ENCODE measurements around the gene MYF5.

The MYF5 gene

GRCh38 chr12:80677994-80678393 lies 38.7 kb upstream of the MYF5 start:
- TF ChIP-seq ZNF16 (tag by site-specific recombination; IDR thresholded peaks at IDR 0.05; ENCODE audit: low read depth), result no peak
- H3K4me3 ChIP-seq (ENCODE audit: low read depth, low read length), result no peak overlapping the region
- H3K4me1 ChIP-seq (ENCODE audit: control insufficient read depth, insufficient read depth, low read length), result no peaks in the 10 kb centered on the region
- no peak overlapping the region for H3K27ac ChIP-seq (ENCODE audit: extremely low read depth, low read depth, low read length)
- CTCF ChIA-PET, result interaction anchor here (0.9 kb wide), 2 partner anchors 32 to 205 kb away, joined by 3 read pairs; no protein-coding TSS in a partner anchor
- no peaks in the 10 kb centered on the region for H3K36me3 ChIP-seq (ENCODE audit: control insufficient read depth in 2 of 2, insufficient read depth in 1 of 2, low read length in 2 of 2)
- POLR2A ChIA-PET, result no interaction called here
- H3K9me3 ChIP-seq (ENCODE audit: control insufficient read depth, insufficient read depth, low read depth, low read length), result no peaks in the 10 kb centered on the region

GRCh38 chr12:80679346-80680131 lies 37.2 kb upstream of the MYF5 start:
- Histone ChIP-seq H3K4me3 (ENCODE audit: low read depth, low read length) (no peak overlapping the region), H3K36me3 (ENCODE audit: control insufficient read depth in 2 of 2, insufficient read depth in 1 of 2, low read length in 2 of 2) (no peaks in the 10 kb centered on the region), H3K27ac (ENCODE audit: extremely low read depth, low read depth, low read length) (no peak overlapping the region), H3K9me3 (ENCODE audit: control insufficient read depth, insufficient read depth, low read depth, low read length) (no peaks in the 10 kb centered on the region), H3K4me1 (ENCODE audit: control insufficient read depth, insufficient read depth, low read length) (no peaks in the 10 kb centered on the region)
- POLR2A ChIA-PET, result no interaction called here
- TF ChIP-seq ZNF654 (tag by site-specific recombination; IDR thresholded peaks at IDR 0.05; ENCODE audit: low read depth), result no peak
- TF ChIP-seq ZNF830 (tag by site-specific recombination; IDR thresholded peaks at IDR 0.05; ENCODE audit: low read depth), result no peak
- no peak for TF ChIP-seq ZNF223 (tag by site-specific recombination; IDR thresholded peaks at IDR 0.05)
- TF ChIP-seq ZNF670 (tag by site-specific recombination; IDR thresholded peaks at IDR 0.05; ENCODE audit: low read depth), result no peak
- TF ChIP-seq ZNF239 (tag by site-specific recombination; IDR thresholded peaks at IDR 0.05), result no peak
- CTCF ChIA-PET, result no interaction called here

DNA sequence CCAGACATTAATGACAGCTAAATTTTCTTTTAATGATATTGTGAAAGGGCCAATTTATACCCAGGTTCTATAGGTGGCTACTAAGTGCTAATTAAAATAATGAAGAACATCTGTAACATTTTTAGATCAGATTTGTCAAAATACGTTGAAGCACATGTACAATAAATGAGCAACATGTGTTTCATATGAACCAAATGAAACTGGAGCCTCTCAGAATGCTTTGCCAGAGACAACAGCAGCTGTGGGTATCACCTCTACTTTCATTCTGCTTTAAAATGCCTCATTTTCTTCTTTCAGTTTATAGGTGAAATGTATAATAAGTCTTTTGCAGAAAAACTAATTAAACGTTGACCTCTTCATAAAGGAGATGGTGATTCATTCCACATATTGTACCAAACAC lies 35.4 kb upstream of the MYF5 start:
- Histone ChIP-seq H3K36me3 (ENCODE audit: control insufficient read depth in 2 of 2, insufficient read depth in 1 of 2, low read length in 2 of 2) (no peaks in the 10 kb centered on the region), H3K27ac (ENCODE audit: extremely low read depth, low read depth, low read length) (no peak overlapping the region), H3K4me3 (ENCODE audit: low read depth, low read length) (no peak overlapping the region), H3K9me3 (ENCODE audit: control insufficient read depth, insufficient read depth, low read depth, low read length) (no peaks in the 10 kb centered on the region), H3K4me1 (ENCODE audit: control insufficient read depth, insufficient read depth, low read length) (no peaks in the 10 kb centered on the region)
- no peak for TF ChIP-seq ZNF777 (tag by site-specific recombination; IDR thresholded peaks at IDR 0.05; ENCODE audit: borderline replicate concordance)
- TF ChIP-seq ZNF548 (tag by site-specific recombination; IDR thresholded peaks at IDR 0.05), result no peak
- no peak for TF ChIP-seq SP2 (tag by site-specific recombination; IDR thresholded peaks at IDR 0.05)
- TF ChIP-seq ZNF311 (tag by site-specific recombination; IDR thresholded peaks at IDR 0.05; ENCODE audit: borderline replicate concordance), result no peak
- no peak for TF ChIP-seq ZNF23 (tag by site-specific recombination; IDR thresholded peaks at IDR 0.05; ENCODE audit: borderline replicate concordance)
- no peak for TF ChIP-seq ZNF223 (tag by site-specific recombination; IDR thresholded peaks at IDR 0.05)
- TF ChIP-seq ZNF624 (tag by site-specific recombination; IDR thresholded peaks at IDR 0.05), result no peak
- CTCF ChIA-PET, result no interaction called here
- POLR2A ChIA-PET, result no interaction called here

DNA sequence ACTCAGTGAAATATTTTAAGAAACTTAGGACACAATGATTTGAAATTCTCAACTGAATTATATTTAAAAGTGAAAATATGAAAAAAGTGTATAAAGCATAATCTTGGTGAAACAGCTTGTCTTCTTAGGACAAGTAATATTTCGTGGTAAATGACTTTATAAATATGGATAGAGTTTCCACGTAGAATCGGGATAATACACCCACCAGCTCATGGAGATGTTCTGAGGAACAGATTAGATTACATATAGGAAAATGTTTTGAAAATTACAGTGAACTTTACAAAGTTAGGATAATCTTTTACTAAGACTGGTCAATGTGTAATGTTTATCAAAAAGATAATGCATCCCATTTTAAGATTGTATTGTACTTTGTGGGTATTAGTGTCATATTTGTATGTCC lies 34.9 kb upstream of the MYF5 start:
- Histone ChIP-seq H3K9me3 (ENCODE audit: control insufficient read depth, insufficient read depth, low read depth, low read length) (no peaks in the 10 kb centered on the region), H3K4me3 (ENCODE audit: low read depth, low read length) (no peak overlapping the region), H3K4me1 (ENCODE audit: control insufficient read depth, insufficient read depth, low read length) (no peaks in the 10 kb centered on the region), H3K27ac (ENCODE audit: extremely low read depth, low read depth, low read length) (no peak overlapping the region), H3K36me3 (ENCODE audit: control insufficient read depth in 2 of 2, insufficient read depth in 1 of 2, low read length in 2 of 2) (no peaks in the 10 kb centered on the region)
- ChIA-PET POLR2A (no interaction called here), CTCF (no interaction called here)
- TF ChIP-seq, protein P1, sequence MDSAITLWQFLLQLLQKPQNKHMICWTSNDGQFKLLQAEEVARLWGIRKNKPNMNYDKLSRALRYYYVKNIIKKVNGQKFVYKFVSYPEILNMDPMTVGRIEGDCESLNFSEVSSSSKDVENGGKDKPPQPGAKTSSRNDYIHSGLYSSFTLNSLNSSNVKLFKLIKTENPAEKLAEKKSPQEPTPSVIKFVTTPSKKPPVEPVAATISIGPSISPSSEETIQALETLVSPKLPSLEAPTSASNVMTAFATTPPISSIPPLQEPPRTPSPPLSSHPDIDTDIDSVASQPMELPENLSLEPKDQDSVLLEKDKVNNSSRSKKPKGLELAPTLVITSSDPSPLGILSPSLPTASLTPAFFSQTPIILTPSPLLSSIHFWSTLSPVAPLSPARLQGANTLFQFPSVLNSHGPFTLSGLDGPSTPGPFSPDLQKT (IDR thresholded peaks at IDR 0.05; ENCODE audit: borderline replicate concordance, low read depth, low read length), result no peak
- TF ChIP-seq SETDB1 (IDR thresholded peaks at IDR 0.05; ENCODE audit: insufficient read length, low read length) (no peak), ZFHX2 (tag by site-specific recombination; conservative IDR thresholded peaks at IDR 0.05) (no peak), ZNF366 (tag by site-specific recombination; conservative IDR thresholded peaks at IDR 0.05) (no peak), ZBTB8A (tag by site-specific recombination; IDR thresholded peaks at IDR 0.05) (no peak), ZNF24 (tag by site-specific recombination; IDR thresholded peaks at IDR 0.05) (no peak), ZNF140 (tag by site-specific recombination; IDR thresholded peaks at IDR 0.05) (no peak), ZNF146 (tag by site-specific recombination; IDR thresholded peaks at IDR 0.05) (no peak), ZNF555 (tag by site-specific recombination; conservative IDR thresholded peaks at IDR 0.05) (no peak), ZNF266 (tag by site-specific recombination; IDR thresholded peaks at IDR 0.05; ENCODE audit: low read depth) (no peak), ZNF202 (tag by site-specific recombination; IDR thresholded peaks at IDR 0.05; ENCODE audit: borderline replicate concordance) (no peak), ZNF2 (tag by site-specific recombination; IDR thresholded peaks at IDR 0.05) (no peak), ZBTB1 (tag by site-specific recombination; IDR thresholded peaks at IDR 0.05) (no peak)
- TF ChIP-seq, protein P2, sequence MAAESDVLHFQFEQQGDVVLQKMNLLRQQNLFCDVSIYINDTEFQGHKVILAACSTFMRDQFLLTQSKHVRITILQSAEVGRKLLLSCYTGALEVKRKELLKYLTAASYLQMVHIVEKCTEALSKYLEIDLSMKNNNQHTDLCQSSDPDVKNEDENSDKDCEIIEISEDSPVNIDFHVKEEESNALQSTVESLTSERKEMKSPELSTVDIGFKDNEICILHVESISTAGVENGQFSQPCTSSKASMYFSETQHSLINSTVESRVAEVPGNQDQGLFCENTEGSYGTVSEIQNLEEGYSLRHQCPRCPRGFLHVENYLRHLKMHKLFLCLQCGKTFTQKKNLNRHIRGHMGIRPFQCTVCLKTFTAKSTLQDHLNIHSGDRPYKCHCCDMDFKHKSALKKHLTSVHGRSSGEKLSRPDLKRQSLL (tag by site-specific recombination; IDR thresholded peaks at IDR 0.05), result no peak
